Measurements from ENCODE around the gene CERT1. TPM values are rescaled to one million over a fixed set of nuclear protein-coding genes. Genes with fewer than 3 reads are reported as not detected.
"Not testable (repeated sequence)": the region's sequence is repeated elsewhere in the genome, so short reads cannot be mapped to it uniquely, and the experiment has no call there.

Gene CERT1
- polyA plus RNA-seq, 2 donors, result 13.4 to 13.5 TPM

DNA sequence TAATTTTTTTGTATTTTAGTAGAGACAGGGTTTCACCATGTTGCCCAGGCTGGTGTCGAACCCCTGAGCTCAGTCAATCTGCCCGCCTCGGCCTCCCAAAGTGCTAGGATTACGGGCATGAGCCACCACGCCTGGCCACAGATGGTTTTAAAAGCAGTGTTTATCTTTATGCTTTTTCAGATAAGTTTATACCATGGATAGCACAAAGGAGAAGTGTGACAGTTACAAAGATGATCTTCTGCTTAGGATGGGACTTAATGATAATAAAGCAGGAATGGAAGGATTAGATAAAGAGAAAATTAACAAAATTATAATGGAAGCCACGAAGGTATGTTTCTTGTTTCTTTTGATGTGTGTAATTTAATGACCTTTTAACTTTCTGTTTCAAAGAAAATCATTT is 35.4 kb upstream of the CERT1 start:
- Histone ChIP-seq H3K36me3 (ENCODE audit: control insufficient read depth in 2 of 2, insufficient read depth in 2 of 2, low read length in 1 of 2) (no peaks in the 10 kb centered on the region), H3K9me3 (ENCODE audit: control insufficient read depth in 2 of 2, insufficient read depth in 1 of 2, low read depth in 1 of 2, low read length in 1 of 2) (no peaks in the 10 kb centered on the region), H3K4me3 (ENCODE audit: low read depth in 1 of 2, low read length in 2 of 2) (no peak overlapping the region), H3K4me1 (ENCODE audit: control insufficient read depth in 2 of 2, insufficient read depth in 2 of 2, low read length in 1 of 2) (no peaks in the 10 kb centered on the region), H3K27ac (ENCODE audit: low read depth in 2 of 2, low read length in 1 of 2) (no peak overlapping the region), H3K27me3 (ENCODE audit: control insufficient read depth in 1 of 2, insufficient read depth in 2 of 2, low read length in 2 of 2) (no peaks in the 10 kb centered on the region)
- 94% methylated on average over 6 of the region's 6 CpGs for WGBS, 2 donors

DNA sequence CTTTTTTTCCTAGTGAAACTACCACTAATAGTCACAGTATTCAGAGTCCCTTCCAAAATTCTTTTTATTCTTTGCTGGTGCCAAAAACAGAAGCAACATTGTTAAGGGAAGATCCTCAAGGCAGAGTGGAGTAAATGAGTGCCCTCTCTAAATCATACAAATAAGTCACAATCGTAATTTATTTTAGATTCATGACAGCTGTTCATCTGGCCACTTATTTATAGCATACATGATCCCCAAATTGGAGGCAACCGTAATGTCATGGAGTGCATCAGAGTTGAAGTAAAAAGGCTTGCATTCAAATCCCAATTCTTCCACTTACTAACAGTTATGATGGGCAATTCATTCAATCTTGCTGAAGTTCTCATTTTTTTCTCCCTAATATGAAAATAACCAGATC is 33.7 kb upstream of the CERT1 start:
- Histone ChIP-seq H3K27me3 (ENCODE audit: control insufficient read depth in 1 of 2, insufficient read depth in 2 of 2, low read length in 2 of 2) (no peaks in the 10 kb centered on the region), H3K4me3 (ENCODE audit: low read depth in 1 of 2, low read length in 2 of 2) (no peak overlapping the region), H3K9me3 (ENCODE audit: control insufficient read depth in 2 of 2, insufficient read depth in 1 of 2, low read depth in 1 of 2, low read length in 1 of 2) (no peaks in the 10 kb centered on the region), H3K27ac (ENCODE audit: low read depth in 2 of 2, low read length in 1 of 2) (no peak overlapping the region), H3K36me3 (ENCODE audit: control insufficient read depth in 2 of 2, insufficient read depth in 2 of 2, low read length in 1 of 2) (no peaks in the 10 kb centered on the region), H3K4me1 (ENCODE audit: control insufficient read depth in 2 of 2, insufficient read depth in 2 of 2, low read length in 1 of 2) (no peaks in the 10 kb centered on the region)
- 80 to 88% methylated on average over 2 of the region's 2 CpGs for WGBS, 2 donors

DNA sequence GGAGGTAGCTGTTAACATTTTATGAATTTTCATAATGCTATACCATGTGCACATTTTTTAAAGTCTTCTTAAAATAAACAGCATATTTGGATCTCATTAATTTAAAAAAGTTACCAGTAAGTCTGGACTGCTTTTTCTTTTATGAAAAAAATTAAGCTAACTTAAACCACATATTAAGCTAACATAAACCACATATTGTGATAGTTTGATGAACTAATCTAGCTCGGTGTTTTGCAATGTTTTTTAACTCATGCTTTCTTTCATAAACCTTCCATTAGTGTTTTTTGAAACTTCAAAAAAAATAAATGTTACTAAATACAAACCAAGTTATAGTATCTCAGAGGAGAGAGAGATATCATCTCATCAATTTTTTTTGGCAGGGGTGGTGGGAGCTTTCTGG is 26.8 kb upstream of the CERT1 start:
- no peak overlapping the region for H3K4me3 ChIP-seq (ENCODE audit: low read depth in 1 of 2, low read length in 2 of 2)

DNA sequence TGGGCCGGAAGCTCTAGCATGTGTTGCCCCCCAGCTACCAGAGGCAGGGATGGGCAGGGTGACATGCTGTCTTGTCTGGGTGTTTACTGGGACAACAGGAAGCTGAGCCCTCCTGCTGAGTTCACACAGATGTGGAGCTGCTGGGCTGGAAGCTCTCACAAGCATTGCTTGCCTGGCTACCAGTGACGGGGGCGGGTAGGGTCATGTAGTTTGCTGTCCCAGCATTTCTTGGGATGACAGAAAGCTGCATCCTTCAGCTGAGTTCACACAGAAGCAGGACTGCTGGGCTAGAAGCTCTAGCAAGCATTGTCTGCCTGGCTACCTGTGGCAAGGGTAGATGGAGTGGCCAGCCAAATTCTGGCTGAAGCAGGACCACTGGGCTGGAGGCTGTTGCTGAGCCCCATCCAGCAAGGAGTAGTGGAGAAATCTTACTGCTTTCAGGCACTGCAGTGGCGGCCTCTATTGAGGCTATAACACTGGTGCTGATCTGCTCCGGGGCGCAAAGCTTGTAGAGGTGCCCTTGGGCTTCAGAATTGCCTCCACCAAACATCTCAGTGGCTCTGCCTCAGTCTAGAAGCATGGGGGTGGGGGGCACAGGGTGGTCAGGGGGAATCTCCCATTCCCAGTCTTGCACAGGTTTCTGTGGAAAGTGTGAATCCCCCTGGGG is 25.4 kb upstream of the CERT1 start:
- Histone ChIP-seq H3K36me3 (ENCODE audit: control insufficient read depth in 2 of 2, insufficient read depth in 2 of 2, low read length in 1 of 2) (no peaks in the 10 kb centered on the region), H3K9me3 (ENCODE audit: control insufficient read depth in 2 of 2, insufficient read depth in 1 of 2, low read depth in 1 of 2, low read length in 1 of 2) (no peaks in the 10 kb centered on the region), H3K4me1 (ENCODE audit: control insufficient read depth in 2 of 2, insufficient read depth in 2 of 2, low read length in 1 of 2) (peaks cover 6 to 7% of the 10 kb centered on the region in 2 donors), H3K27me3 (ENCODE audit: control insufficient read depth in 1 of 2, insufficient read depth in 2 of 2, low read length in 2 of 2) (no peaks in the 10 kb centered on the region), H3K27ac (ENCODE audit: low read depth in 2 of 2, low read length in 1 of 2) (no peak overlapping the region), H3K4me3 (ENCODE audit: low read depth in 1 of 2, low read length in 2 of 2) (no peak overlapping the region)
- WGBS, 2 donors, result 91 to 93% methylated on average over 6 of the region's 6 CpGs

More for the DNA sequence above, 26.8 kb upstream of the CERT1 start:
- H3K9me3 ChIP-seq (ENCODE audit: control insufficient read depth in 2 of 2, insufficient read depth in 1 of 2, low read depth in 1 of 2, low read length in 1 of 2), result no peaks in the 10 kb centered on the region
- no peak overlapping the region for H3K27ac ChIP-seq (ENCODE audit: low read depth in 2 of 2, low read length in 1 of 2)
- H3K36me3 ChIP-seq (ENCODE audit: control insufficient read depth in 2 of 2, insufficient read depth in 2 of 2, low read length in 1 of 2), result no peaks in the 10 kb centered on the region
- 59 to 67% methylated on average over 1 of the region's 1 CpG for WGBS, 2 donors
- H3K4me1 ChIP-seq (ENCODE audit: control insufficient read depth in 2 of 2, insufficient read depth in 2 of 2, low read length in 1 of 2), result peaks cover 6 to 7% of the 10 kb centered on the region in 2 donors
- no peaks in the 10 kb centered on the region for H3K27me3 ChIP-seq (ENCODE audit: control insufficient read depth in 1 of 2, insufficient read depth in 2 of 2, low read length in 2 of 2)

DNA sequence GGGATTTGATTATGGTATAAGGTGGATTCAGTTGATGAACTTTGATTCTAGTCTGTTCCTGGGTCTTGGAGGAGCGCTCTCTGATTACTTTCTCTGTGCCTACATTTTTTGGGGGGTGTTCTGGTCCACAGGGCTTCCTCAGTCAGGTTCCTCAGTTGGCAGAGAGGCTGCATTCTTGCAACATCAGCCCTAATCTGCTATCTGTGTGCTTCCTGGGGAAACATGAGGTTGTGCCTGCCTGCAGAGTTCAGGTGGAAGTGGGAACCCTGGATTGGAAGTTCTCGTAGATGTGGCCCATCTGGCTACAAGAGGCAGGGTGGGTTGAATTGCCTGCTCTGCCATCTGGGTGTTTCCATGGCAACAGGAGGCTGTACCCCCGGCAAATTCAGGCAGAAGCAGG is 24.7 kb upstream of the CERT1 start:
- Histone ChIP-seq H3K9me3 (ENCODE audit: control insufficient read depth in 2 of 2, insufficient read depth in 1 of 2, low read depth in 1 of 2, low read length in 1 of 2) (no peaks in the 10 kb centered on the region), H3K27ac (ENCODE audit: low read depth in 2 of 2, low read length in 1 of 2) (no peak overlapping the region), H3K36me3 (ENCODE audit: control insufficient read depth in 2 of 2, insufficient read depth in 2 of 2, low read length in 1 of 2) (no peaks in the 10 kb centered on the region), H3K4me3 (ENCODE audit: low read depth in 1 of 2, low read length in 2 of 2) (no peak overlapping the region), H3K4me1 (ENCODE audit: control insufficient read depth in 2 of 2, insufficient read depth in 2 of 2, low read length in 1 of 2) (peaks cover 6 to 7% of the 10 kb centered on the region in 2 donors), H3K27me3 (ENCODE audit: control insufficient read depth in 1 of 2, insufficient read depth in 2 of 2, low read length in 2 of 2) (no peaks in the 10 kb centered on the region)
- WGBS, 2 donors, result 80 to 85% methylated on average over 3 of the region's 3 CpGs

DNA sequence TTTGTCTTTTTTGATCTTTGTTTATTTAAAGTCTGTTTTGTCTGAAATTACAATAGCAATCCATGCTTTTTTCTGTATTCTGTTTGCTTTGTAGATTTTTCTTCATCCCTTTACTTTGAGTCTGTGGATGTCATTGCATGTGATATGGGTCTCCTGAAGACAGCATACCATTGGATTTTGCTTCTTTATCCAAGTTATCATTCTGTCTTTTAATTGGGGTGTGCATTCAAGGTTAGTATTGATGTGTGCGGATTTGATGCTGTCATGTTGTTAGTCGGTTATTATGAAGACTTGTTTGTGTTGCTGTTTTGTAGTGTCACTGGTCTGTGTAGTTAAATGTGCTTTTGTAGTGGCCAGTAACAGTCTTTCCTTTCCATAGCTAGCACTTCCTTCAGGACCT is 23.3 kb upstream of the CERT1 start:
- Histone ChIP-seq H3K9me3 (ENCODE audit: control insufficient read depth in 2 of 2, insufficient read depth in 1 of 2, low read depth in 1 of 2, low read length in 1 of 2) (no peaks in the 10 kb centered on the region), H3K4me3 (ENCODE audit: low read depth in 1 of 2, low read length in 2 of 2) (no peak overlapping the region), H3K4me1 (ENCODE audit: control insufficient read depth in 2 of 2, insufficient read depth in 2 of 2, low read length in 1 of 2) (peaks cover 6 to 7% of the 10 kb centered on the region in 2 donors), H3K27me3 (ENCODE audit: control insufficient read depth in 1 of 2, insufficient read depth in 2 of 2, low read length in 2 of 2) (no peaks in the 10 kb centered on the region), H3K27ac (ENCODE audit: low read depth in 2 of 2, low read length in 1 of 2) (no peak overlapping the region), H3K36me3 (ENCODE audit: control insufficient read depth in 2 of 2, insufficient read depth in 2 of 2, low read length in 1 of 2) (no peaks in the 10 kb centered on the region)
- 96 to 98% methylated on average over 2 of the region's 2 CpGs for WGBS, 2 donors

DNA sequence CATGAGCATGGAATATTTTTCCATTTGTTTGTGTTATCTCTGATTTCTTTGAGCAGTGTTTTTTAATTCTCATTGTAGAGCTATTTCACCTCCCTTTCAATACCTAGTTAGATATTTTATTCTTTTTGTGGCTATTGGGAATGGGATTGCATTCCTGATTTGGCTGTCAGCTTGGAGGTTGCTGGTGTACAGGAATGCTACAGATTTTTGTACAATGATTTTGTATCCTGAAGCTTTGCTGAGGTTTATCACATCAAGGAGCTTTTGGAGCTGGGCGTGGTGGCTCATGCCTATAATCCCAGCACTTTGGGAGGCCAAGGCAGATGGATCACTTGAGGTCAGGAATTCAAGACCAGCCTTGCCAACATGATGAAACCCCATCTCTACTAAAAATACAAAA is 22.3 kb upstream of the CERT1 start:
- not testable (repeated sequence) for H3K36me3 ChIP-seq (ENCODE audit: control insufficient read depth in 2 of 2, insufficient read depth in 2 of 2, low read length in 1 of 2); H3K27ac ChIP-seq (ENCODE audit: low read depth in 2 of 2, low read length in 1 of 2); H3K27me3 ChIP-seq (ENCODE audit: control insufficient read depth in 1 of 2, insufficient read depth in 2 of 2, low read length in 2 of 2); H3K4me1 ChIP-seq (ENCODE audit: control insufficient read depth in 2 of 2, insufficient read depth in 2 of 2, low read length in 1 of 2); H3K9me3 ChIP-seq (ENCODE audit: control insufficient read depth in 2 of 2, insufficient read depth in 1 of 2, low read depth in 1 of 2, low read length in 1 of 2); H3K4me3 ChIP-seq (ENCODE audit: low read depth in 1 of 2, low read length in 2 of 2)
- 88 to 100% methylated on average over 1 of the region's 1 CpG for WGBS, 2 donors

DNA sequence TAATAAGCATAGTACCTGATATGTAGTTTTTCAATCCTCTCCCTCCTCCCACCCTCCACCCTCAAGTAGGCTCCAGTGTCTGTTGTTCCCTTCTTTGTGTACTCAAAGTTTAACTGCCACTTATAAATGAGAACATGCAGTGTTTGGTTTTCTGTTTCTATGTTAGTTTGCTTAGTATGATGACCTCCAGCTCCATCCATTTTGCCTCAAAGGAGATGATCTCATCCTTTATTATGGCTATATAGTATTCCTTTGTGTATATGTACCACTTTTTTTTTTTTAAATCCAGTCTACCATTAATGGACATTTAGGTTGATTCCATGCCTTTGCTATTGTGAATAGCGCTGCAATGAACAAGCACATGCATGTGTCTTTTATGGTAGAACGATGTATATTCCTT is 20.8 kb upstream of the CERT1 start:
- Histone ChIP-seq H3K9me3 (ENCODE audit: control insufficient read depth in 2 of 2, insufficient read depth in 1 of 2, low read depth in 1 of 2, low read length in 1 of 2) (no peaks in the 10 kb centered on the region), H3K27me3 (ENCODE audit: control insufficient read depth in 1 of 2, insufficient read depth in 2 of 2, low read length in 2 of 2) (no peaks in the 10 kb centered on the region), H3K4me3 (ENCODE audit: low read depth in 1 of 2, low read length in 2 of 2) (no peak overlapping the region), H3K27ac (ENCODE audit: low read depth in 2 of 2, low read length in 1 of 2) (no peak overlapping the region), H3K36me3 (ENCODE audit: control insufficient read depth in 2 of 2, insufficient read depth in 2 of 2, low read length in 1 of 2) (no peaks in the 10 kb centered on the region), H3K4me1 (ENCODE audit: control insufficient read depth in 2 of 2, insufficient read depth in 2 of 2, low read length in 1 of 2) (peaks cover 6 to 7% of the 10 kb centered on the region in 2 donors)
- WGBS, 2 donors, result 97 to 99% methylated on average over 2 of the region's 2 CpGs

DNA sequence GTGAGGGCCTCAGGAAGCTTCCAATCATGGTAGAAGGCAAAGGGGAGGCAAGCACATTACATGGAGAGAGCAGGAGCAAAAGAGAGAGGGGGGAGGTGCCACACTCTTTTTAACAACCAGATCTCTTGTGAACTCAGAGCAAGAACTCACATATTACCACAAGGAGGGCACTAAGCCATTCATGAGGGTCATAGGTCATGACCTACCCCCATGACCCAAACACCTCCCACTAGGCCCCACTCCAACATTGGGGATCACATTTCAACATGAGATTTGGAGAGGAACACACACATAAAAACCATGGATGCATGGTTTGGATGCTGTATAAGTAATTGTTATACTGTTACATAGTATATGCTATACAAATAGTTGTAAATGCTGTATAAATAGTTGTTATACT is 17.8 kb upstream of the CERT1 start:
- no peaks in the 10 kb centered on the region for H3K4me1 ChIP-seq (ENCODE audit: control insufficient read depth in 2 of 2, insufficient read depth in 2 of 2, low read length in 1 of 2)
- no peak overlapping the region for H3K27ac ChIP-seq (ENCODE audit: low read depth in 2 of 2, low read length in 1 of 2)
- H3K36me3 ChIP-seq (ENCODE audit: control insufficient read depth in 2 of 2, insufficient read depth in 2 of 2, low read length in 1 of 2), result no peaks in the 10 kb centered on the region
- H3K27me3 ChIP-seq (ENCODE audit: control insufficient read depth in 1 of 2, insufficient read depth in 2 of 2, low read length in 2 of 2), result no peaks in the 10 kb centered on the region
- H3K4me3 ChIP-seq (ENCODE audit: low read depth in 1 of 2, low read length in 2 of 2), result no peak overlapping the region
- H3K9me3 ChIP-seq (ENCODE audit: control insufficient read depth in 2 of 2, insufficient read depth in 1 of 2, low read depth in 1 of 2, low read length in 1 of 2), result no peaks in the 10 kb centered on the region

DNA sequence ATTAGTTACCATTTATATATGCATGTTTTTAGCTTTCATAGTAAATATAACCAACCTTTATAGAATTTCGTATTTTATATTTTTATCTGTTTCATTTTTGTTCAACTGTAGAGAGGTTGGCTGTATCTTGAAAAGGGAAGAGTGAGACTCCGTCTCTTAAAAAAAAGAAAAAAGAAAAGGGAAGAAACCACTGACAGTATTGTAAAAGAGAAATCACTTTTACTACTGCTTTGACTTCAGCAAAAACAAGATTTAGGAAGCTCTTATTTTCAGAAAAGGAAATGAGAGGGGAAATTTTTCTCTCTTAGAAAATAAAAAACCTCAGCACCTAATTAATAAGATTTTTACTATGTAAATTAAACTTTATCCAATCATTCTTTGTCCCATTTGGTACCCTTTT is 14.6 kb upstream of the CERT1 start:
- Histone ChIP-seq H3K36me3 (ENCODE audit: control insufficient read depth in 2 of 2, insufficient read depth in 2 of 2, low read length in 1 of 2) (no peaks in the 10 kb centered on the region), H3K27ac (ENCODE audit: low read depth in 2 of 2, low read length in 1 of 2) (no peak overlapping the region), H3K4me1 (ENCODE audit: control insufficient read depth in 2 of 2, insufficient read depth in 2 of 2, low read length in 1 of 2) (no peaks in the 10 kb centered on the region), H3K4me3 (ENCODE audit: low read depth in 1 of 2, low read length in 2 of 2) (no peak overlapping the region), H3K9me3 (ENCODE audit: control insufficient read depth in 2 of 2, insufficient read depth in 1 of 2, low read depth in 1 of 2, low read length in 1 of 2) (peaks cover 0 to 3% of the 10 kb centered on the region in 2 donors), H3K27me3 (ENCODE audit: control insufficient read depth in 1 of 2, insufficient read depth in 2 of 2, low read length in 2 of 2) (no peaks in the 10 kb centered on the region)
- WGBS, 2 donors, result 80 to 85% methylated on average over 2 of the region's 2 CpGs

Data from esophagus (tissue), 2 donors.